Activated naive CD4-positive, alpha-beta T cell treated with anti-CD3 and anti-CD28 coated beads, Interleukin-2, amount 50 U/mL, for 24 hours (primary cell): ENCODE results near the gene ABTB2.
A peak's percentile ranks its signal among the peaks of the same experiment; 100 is the strongest.

Experiments used
- H3K27ac Mint-ChIP-seq: one replicate; pipeline ENCODE4 v1.8.0; 2021; ENCODE audit warnings: mild to moderate bottlenecking, mixed read lengths
- H3K27me3 Mint-ChIP-seq: one replicate; pipeline ENCODE4 v1.8.0; 2021; ENCODE audit warnings: mixed read lengths
- H3K36me3 Mint-ChIP-seq: one replicate; pipeline ENCODE4 v1.8.0; 2021; ENCODE audit warnings: mixed read lengths
- H3K4me1 Mint-ChIP-seq: one replicate; pipeline ENCODE4 v1.8.0; 2021; ENCODE audit warnings: mixed read lengths
- H3K4me3 Mint-ChIP-seq: one replicate; pipeline ENCODE4 v1.8.0; 2021; ENCODE audit warnings: mild to moderate bottlenecking, mixed read lengths
- H3K9me3 Mint-ChIP-seq: one replicate; pipeline ENCODE4 v1.8.0; 2021; ENCODE audit warnings: mixed read lengths

ABTB2 gene

GRCh38 chr11:34206407-34207300 is 151.2 kb downstream of the ABTB2 start:
- H3K4me1 Mint-ChIP-seq: peaks cover 12% of the 10 kb centered on the region
- no peak overlapping the region for H3K27ac Mint-ChIP-seq
- H3K9me3 Mint-ChIP-seq: no peaks in the 10 kb centered on the region
- no peak overlapping the region for H3K4me3 Mint-ChIP-seq
- H3K27me3 Mint-ChIP-seq: no peaks in the 10 kb centered on the region
- no peaks in the 10 kb centered on the region for H3K36me3 Mint-ChIP-seq

GRCh38 chr11:34205326-34206035 is 152.3 kb downstream of the ABTB2 start:
- no peaks in the 10 kb centered on the region for H3K36me3 Mint-ChIP-seq
- no peak overlapping the region for H3K4me3 Mint-ChIP-seq
- peaks cover 12% of the 10 kb centered on the region for H3K4me1 Mint-ChIP-seq
- H3K27ac Mint-ChIP-seq: no peak overlapping the region
- H3K27me3 Mint-ChIP-seq: no peaks in the 10 kb centered on the region
- no peaks in the 10 kb centered on the region for H3K9me3 Mint-ChIP-seq

GRCh38 chr11:34204396-34205279 is 153.2 kb downstream of the ABTB2 start:
- no peaks in the 10 kb centered on the region for H3K9me3 Mint-ChIP-seq
- H3K36me3 Mint-ChIP-seq: no peaks in the 10 kb centered on the region
- peaks cover 12% of the 10 kb centered on the region for H3K4me1 Mint-ChIP-seq
- H3K27me3 Mint-ChIP-seq: no peaks in the 10 kb centered on the region
- no peak overlapping the region for H3K27ac Mint-ChIP-seq
- no peak overlapping the region for H3K4me3 Mint-ChIP-seq

- H3K36me3 Mint-ChIP-seq: no peaks in the 10 kb centered on the region
- no peak overlapping the region for H3K4me3 Mint-ChIP-seq
- no peaks in the 10 kb centered on the region for H3K27me3 Mint-ChIP-seq
- peak overlapping the region; percentile 57 for H3K27ac Mint-ChIP-seq
- no peaks in the 10 kb centered on the region for H3K9me3 Mint-ChIP-seq
- H3K4me1 Mint-ChIP-seq: peaks cover 17% of the 10 kb centered on the region
Observed at GRCh38 chr11:34203377-34203871, 154.4 kb downstream of the ABTB2 start.

GRCh38 chr11:34201129-34201528 is 156.7 kb downstream of the ABTB2 start:
- no peaks in the 10 kb centered on the region for H3K36me3 Mint-ChIP-seq

GRCh38 chr11:34199525-34199924 is 158.3 kb downstream of the ABTB2 start:
- Mint-ChIP-seq H3K4me3 (no peak overlapping the region), H3K27me3 (no peaks in the 10 kb centered on the region), H3K27ac (no peak overlapping the region), H3K4me1 (peaks cover 23% of the 10 kb centered on the region), H3K9me3 (no peaks in the 10 kb centered on the region), H3K36me3 (no peaks in the 10 kb centered on the region)

More at GRCh38 chr11:34201129-34201528, 156.7 kb downstream of the ABTB2 start:
- Mint-ChIP-seq H3K9me3 (no peaks in the 10 kb centered on the region), H3K27ac (no peak overlapping the region), H3K4me1 (peaks cover 23% of the 10 kb centered on the region), H3K27me3 (no peaks in the 10 kb centered on the region), H3K4me3 (no peak overlapping the region)

- Mint-ChIP-seq H3K4me1 (peaks cover 16% of the 10 kb centered on the region), H3K27me3 (no peaks in the 10 kb centered on the region), H3K4me3 (no peak overlapping the region), H3K9me3 (no peaks in the 10 kb centered on the region), H3K27ac (no peak overlapping the region), H3K36me3 (no peaks in the 10 kb centered on the region)
Observed at GRCh38 chr11:34198523-34198922, 159.3 kb downstream of the ABTB2 start.

- H3K36me3 Mint-ChIP-seq: no peaks in the 10 kb centered on the region
- no peaks in the 10 kb centered on the region for H3K27me3 Mint-ChIP-seq
- H3K4me1 Mint-ChIP-seq: peaks cover 11% of the 10 kb centered on the region
- H3K4me3 Mint-ChIP-seq: no peak overlapping the region
- H3K27ac Mint-ChIP-seq: no peak overlapping the region
- no peaks in the 10 kb centered on the region for H3K9me3 Mint-ChIP-seq
Observed at GRCh38 chr11:34197256-34197655, 160.6 kb downstream of the ABTB2 start.

- peaks cover 11% of the 10 kb centered on the region for H3K4me1 Mint-ChIP-seq
- H3K36me3 Mint-ChIP-seq: no peaks in the 10 kb centered on the region
- no peak overlapping the region for H3K4me3 Mint-ChIP-seq
- H3K27me3 Mint-ChIP-seq: no peaks in the 10 kb centered on the region
- H3K9me3 Mint-ChIP-seq: no peaks in the 10 kb centered on the region
- no peak overlapping the region for H3K27ac Mint-ChIP-seq
Observed at GRCh38 chr11:34194576-34195335, 163.1 kb downstream of the ABTB2 start.

- no peak overlapping the region for H3K4me3 Mint-ChIP-seq
- H3K36me3 Mint-ChIP-seq: no peaks in the 10 kb centered on the region
- no peaks in the 10 kb centered on the region for H3K9me3 Mint-ChIP-seq
- no peak overlapping the region for H3K27ac Mint-ChIP-seq
- H3K27me3 Mint-ChIP-seq: no peaks in the 10 kb centered on the region
- no peaks in the 10 kb centered on the region for H3K4me1 Mint-ChIP-seq
Observed at GRCh38 chr11:34192481-34193401, 165.1 kb downstream of the ABTB2 start.

GRCh38 chr11:34191578-34191977 is 166.2 kb downstream of the ABTB2 start:
- Mint-ChIP-seq H3K9me3 (no peaks in the 10 kb centered on the region), H3K36me3 (no peaks in the 10 kb centered on the region), H3K27me3 (no peaks in the 10 kb centered on the region), H3K4me1 (no peaks in the 10 kb centered on the region), H3K27ac (no peak overlapping the region), H3K4me3 (no peak overlapping the region)

GRCh38 chr11:34190192-34191139 is 167.3 kb downstream of the ABTB2 start:
- H3K9me3 Mint-ChIP-seq: no peaks in the 10 kb centered on the region
- no peak overlapping the region for H3K4me3 Mint-ChIP-seq
- H3K27me3 Mint-ChIP-seq: no peaks in the 10 kb centered on the region
- no peak overlapping the region for H3K27ac Mint-ChIP-seq
- H3K4me1 Mint-ChIP-seq: no peaks in the 10 kb centered on the region
- H3K36me3 Mint-ChIP-seq: no peaks in the 10 kb centered on the region

- Mint-ChIP-seq H3K4me1 (no peaks in the 10 kb centered on the region), H3K27me3 (no peaks in the 10 kb centered on the region), H3K9me3 (no peaks in the 10 kb centered on the region), H3K27ac (no peak overlapping the region), H3K4me3 (no peak overlapping the region), H3K36me3 (no peaks in the 10 kb centered on the region)
Observed at GRCh38 chr11:34189191-34189590, 168.6 kb downstream of the ABTB2 start.
